Liver (tissue), 3 donors: ENCODE measurements around the gene TTC24.

ENCODE experiments used
- CTCF ChIP-seq: fragments of 150-350 bp; IDR thresholded peaks from 2 replicates; pipeline ENCODE4 v1.5.1; 2017; ENCODE audit warnings: improper control_type of control experiment, low read depth, low read length; ENCODE audit not compliant: missing input control
- EGR1 ChIP-seq, 2 donors: IDR thresholded peaks; 2 replicates each; pipeline ENCODE4 v1.6.1; 2016 to 2018; ENCODE audit warnings: antibody characterized with exemption in 2 of 2, low read depth in 2 of 2
- FOXA1 ChIP-seq: IDR thresholded peaks from 2 replicates; pipeline ENCODE4 v1.6.1; 2016; ENCODE audit warnings: antibody characterized with exemption
- GABPA ChIP-seq, 2 donors: IDR thresholded peaks in 1 of 2; conservative IDR thresholded peaks in 1 of 2; 2 replicates each; pipeline ENCODE4 v1.6.1; 2016; ENCODE audit warnings: antibody characterized with exemption in 2 of 2, mild to moderate bottlenecking in 1 of 2, moderate library complexity in 1 of 2
- JUND ChIP-seq, 2 donors: IDR thresholded peaks; 2 replicates each; pipeline ENCODE4 v1.6.1; 2016; ENCODE audit warnings: antibody characterized with exemption in 2 of 2
- MAX ChIP-seq: IDR thresholded peaks from 2 replicates; pipeline ENCODE4 v1.6.1; 2016; ENCODE audit warnings: antibody characterized with exemption
- NR2F2 ChIP-seq: IDR thresholded peaks from 2 replicates; pipeline ENCODE4 v1.6.1; 2016; ENCODE audit warnings: antibody characterized with exemption
- RAD21 ChIP-seq, 2 donors: IDR thresholded peaks; 2 replicates each; pipeline ENCODE4 v1.6.1; 2016; ENCODE audit warnings: antibody characterized with exemption in 2 of 2, mild to moderate bottlenecking in 2 of 2
- YY1 ChIP-seq: IDR thresholded peaks from 2 replicates; pipeline ENCODE4 v1.6.1; 2016; ENCODE audit warnings: antibody characterized with exemption, mild to moderate bottlenecking
- donor health status: healthy.
- donor health status: healthy.

- TF ChIP-seq RAD21 (IDR thresholded peaks at IDR 0.05): no peak
- no peak for TF ChIP-seq FOXA1
- no peak for TF ChIP-seq CTCF
- no peak for TF ChIP-seq JUND (IDR thresholded peaks at IDR 0.05)
- no peak for TF ChIP-seq NR2F2
- no peak for TF ChIP-seq MAX
- TF ChIP-seq EGR1 (IDR thresholded peaks at IDR 0.05; ENCODE audit: low read depth in 2 of 2): no peak
- TF ChIP-seq YY1: no peak
- no peak for TF ChIP-seq GABPA (IDR thresholded peaks at IDR 0.05 in 1 of 2, conservative IDR thresholded peaks at IDR 0.05 in 1 of 2)
These were observed 33.1 kb downstream of the TTC24 start for GRCh38 chr1:156612666-156613065.
